GM21447 (cell line): ENCODE data around the gene C19orf25.
"Not testable (repeated sequence)": the region's sequence is repeated elsewhere in the genome, so short reads cannot be mapped to it uniquely, and the experiment has no call there.

Source experiments
- ATAC-seq: cut with Tn5 transposase; IDR thresholded peaks from one replicate; pipeline ENCODE4 v1.9.1; 2021; ENCODE audit not compliant: unreplicated experiment

C19orf25 gene

GRCh38 chr19:1449467-1450442, 29.3 kb downstream of the C19orf25 start, which contains the start of gene APC2:
TSS of gene APC2 (plus strand) at chr19:1450121. CDS start at chr19:1453002, 2,881 bp downstream.
- no peak for ATAC-seq

GRCh38 chr19:1447944-1448343, 31.1 kb downstream of the C19orf25 start:
- no peak for ATAC-seq

- ATAC-seq: no peak
Measured at GRCh38 chr19:1447504-1447903, 31.5 kb downstream of the C19orf25 start.

GRCh38 chr19:1446713-1447481, 32.1 kb downstream of the C19orf25 start:
- no peak for ATAC-seq

DNA sequence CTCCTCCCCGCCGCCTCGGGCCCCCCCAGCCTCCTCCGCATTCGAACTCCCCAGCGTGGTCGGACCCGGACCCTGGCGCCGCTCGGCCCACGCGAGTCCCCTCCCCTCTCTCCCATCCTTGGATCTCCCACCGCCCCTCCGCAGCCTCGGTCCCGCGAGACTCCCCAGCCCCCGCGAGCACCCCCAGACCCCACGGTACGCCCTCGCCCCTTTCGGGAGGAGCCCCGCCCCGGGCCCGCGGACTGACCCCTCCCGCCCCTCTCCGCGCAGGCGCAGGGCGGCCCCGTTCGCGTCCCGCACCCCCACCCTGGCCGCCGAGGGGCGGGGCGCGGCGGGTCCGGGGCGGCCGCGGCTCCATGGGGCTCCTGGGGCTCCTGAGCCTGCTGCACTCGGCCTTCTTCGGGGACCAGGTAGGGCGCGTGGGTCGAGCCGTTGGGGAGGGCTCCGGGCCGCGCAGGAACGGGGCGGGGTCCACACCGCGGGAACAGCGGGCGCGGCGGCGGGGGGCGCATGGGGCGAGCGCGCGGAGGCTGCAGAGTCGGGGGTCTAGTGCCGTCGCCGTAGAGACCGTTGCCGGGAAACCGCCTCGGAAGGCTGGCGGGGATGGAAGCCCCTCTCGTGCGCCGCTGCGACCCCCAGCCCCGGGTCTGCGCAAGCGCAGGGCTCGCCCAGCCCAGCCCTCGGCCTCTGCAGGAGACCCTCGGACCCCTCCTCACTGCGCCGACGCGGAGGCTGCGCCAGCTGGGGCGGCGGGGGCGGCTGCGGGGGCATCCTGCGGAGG, 32.9 kb downstream of the C19orf25 start:
- ATAC-seq: no peak

- ATAC-seq: no peak
Measured at GRCh38 chr19:1445185-1445931, 33.7 kb downstream of the C19orf25 start.

DNA sequence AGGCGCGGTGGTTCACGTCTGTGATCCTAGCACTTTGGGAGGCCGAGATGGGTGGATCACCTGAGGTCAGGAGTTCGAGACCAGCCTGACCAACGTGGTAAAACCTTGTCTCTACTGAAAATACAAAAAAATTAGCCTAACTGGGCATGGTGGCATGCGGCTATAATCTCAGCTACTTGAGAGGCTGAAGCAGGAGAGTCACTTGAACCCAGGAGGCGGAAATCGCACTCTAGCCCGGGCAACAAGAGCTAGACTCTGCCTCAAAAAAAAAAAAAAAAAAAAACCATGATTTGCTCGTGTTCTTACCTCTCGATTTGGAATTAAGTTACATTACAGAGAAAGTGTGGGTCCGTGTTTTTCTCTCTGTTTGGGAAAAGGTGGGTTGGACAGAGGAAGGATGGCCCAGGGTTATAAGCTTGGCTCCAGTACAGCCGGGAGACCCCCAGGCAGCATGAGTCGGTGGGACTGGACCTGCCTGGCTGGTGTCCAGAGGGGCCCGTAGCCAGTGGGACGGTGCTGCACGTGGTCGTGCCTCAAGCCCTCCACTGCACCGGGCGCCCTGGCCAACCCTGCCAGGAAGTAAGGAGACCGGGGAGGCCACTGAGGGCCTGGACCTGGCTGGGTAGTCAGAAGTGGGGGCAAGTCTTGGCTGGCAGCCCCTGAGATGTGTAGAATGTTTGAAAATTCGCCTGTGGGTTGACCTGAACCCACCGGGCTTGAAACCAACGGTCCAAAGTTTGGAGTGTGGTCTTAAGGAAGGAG, 37.2 kb downstream of the C19orf25 start:
- no peak for ATAC-seq

- no peak for ATAC-seq
Measured at GRCh38 chr19:1441022-1441426, 38.0 kb downstream of the C19orf25 start.

DNA sequence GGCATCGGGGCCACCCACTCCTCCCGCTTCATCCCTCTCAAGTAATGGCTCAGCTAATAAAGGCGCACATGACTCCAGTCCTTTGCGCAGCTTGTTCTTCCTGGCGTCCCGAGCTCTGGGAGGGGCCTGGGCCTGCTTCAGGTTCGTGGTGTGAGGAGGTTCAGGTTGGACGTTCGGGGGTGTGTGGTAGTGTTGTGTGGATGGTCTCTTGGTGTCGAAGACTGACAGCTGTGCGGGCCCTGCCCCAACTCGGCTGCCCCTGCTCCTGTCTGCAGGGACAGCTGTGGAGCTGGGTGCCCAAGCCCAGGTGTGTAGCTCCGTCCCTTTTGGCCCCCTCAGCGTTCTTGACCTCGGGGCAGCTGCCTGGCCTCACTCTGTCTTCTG, 38.6 kb downstream of the C19orf25 start:
- no peak for ATAC-seq

DNA sequence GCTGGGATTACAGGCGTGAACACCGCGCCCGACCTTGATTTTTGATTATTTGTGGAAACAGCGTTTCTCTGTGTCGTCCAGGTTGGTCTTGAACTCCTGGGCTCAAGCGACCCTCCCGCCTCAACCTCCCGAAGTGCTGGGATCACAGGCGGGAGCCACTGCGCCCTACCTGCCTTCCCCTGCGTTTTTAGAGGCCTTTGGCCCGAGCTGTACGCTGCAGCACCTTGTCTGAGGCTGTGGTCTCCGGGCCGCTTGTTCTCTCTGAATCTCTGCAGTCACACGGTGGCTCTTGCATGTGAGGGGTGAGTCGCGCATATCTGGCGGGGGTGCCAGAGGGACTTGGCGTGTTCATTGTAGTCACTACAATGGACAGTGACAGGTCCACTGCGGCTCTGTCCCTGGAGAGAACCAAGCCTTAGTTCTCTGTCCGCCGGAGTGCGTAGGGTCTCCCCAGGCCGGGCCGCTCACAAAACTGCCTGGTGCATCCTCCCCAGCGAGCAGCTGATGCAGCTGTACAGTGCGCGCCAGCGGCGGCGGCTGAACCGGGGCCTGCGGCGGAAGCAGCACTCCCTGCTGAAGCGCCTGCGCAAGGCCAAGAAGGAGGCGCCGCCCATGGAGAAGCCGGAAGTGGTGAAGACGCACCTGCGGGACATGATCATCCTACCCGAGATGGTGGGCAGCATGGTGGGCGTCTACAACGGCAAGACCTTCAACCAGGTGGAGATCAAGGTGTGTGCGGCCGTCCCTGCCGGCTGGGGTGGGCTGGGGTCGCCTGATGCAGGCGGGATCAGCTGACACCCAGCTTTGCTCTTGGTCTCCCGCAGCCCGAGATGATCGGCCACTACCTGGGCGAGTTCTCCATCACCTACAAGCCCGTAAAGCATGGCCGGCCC, 39.2 kb downstream of the C19orf25 start:
- ATAC-seq: not testable (repeated sequence)

GRCh38 chr19:1438933-1439354, 40.1 kb downstream of the C19orf25 start:
- ATAC-seq: no peak

DNA sequence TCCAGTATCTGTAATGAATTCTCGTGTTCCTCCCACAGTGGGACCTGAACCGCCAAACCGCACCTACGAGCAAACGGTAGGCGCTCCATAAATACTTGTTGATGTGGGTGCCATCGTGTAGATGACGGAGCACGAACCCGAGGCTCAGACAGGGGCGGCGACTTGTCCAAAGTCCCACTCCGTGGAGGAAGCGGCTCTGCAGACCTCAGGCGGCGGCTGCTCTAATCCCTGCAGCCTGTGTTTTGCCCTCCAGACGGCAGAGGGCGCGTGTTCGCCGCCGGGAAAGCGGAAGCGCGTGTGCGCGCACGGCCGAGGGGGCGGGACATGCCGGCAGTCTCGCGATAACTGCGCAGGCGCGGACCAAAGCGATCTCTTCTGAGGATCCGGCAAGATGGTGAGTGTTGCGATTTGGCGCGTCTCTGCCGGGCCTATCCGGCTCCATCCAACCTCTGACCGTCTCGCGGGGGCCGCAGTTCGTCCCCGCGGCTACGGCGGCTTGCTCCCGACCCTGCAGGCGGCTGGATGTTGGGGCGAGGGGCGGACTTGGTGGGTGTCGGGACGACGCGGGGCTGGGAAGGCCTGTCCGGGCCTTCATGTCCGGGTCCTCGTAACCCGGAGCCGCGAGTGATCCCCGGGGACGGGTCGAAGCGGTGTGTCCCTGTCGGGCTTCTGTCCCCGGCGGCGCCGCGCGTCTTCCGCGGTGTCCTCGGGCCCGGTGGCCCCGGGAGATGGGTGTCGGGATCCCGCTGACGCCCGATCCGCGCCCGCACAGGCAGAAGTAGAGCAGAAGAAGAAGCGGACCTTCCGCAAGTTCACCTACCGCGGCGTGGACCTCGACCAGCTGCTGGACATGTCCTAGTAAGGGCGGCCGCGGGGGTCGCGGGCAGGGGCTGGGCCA, 40.7 kb downstream of the C19orf25 start, which contains the start of gene RPS15:
RPS15 (plus strand) TSS at position 362 of the 898 bp plus-strand sequence; CDS start at position 392, 30 bp downstream.
- ATAC-seq: peak; percentile 78

DNA sequence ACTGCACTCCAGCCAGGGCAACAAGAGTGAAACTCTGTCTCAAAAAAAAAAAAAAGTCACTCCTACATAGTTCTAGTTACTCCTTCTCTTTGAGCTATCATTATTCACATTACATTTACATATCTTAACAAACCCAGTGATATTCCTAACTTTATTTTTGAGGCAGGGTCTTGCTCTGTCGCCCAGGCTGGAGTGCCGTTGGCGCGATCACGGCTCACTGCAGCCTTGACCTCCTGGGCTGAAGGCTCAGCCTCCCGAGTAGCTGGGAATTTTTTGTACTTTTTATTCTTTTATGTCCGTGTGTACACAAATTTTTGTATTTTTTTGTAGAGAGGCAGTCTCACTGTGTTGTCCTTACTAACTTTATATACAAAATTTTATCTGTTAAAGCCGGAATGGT, 41.4 kb downstream of the C19orf25 start:
- ATAC-seq: no peak

- ATAC-seq: no peak
Measured at GRCh38 chr19:1435378-1435989, 43.5 kb downstream of the C19orf25 start.

DNA sequence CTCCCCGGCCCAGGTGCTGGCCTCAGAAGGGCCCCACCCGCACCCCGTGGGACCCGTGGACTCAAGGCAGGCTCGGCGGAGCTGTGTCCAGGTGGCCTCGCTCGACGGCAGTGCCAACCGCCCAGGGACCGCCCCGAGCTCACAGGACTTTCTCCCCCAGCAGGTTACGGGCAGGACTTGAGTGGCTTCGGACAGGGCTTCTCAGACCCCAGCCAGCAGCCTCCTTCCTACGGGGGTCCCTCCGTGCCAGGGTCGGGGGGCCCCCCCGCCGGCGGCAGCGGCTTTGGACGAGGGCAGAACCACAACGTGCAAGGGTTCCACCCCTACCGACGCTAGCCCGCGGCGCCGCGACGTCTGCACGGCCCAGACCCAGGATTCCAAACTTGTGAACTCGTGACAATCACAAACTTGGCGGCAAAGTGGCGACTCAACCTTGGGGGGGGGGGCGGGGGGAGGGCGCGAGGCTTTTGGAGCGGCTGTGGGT, 44.4 kb downstream of the C19orf25 start:
- ATAC-seq: no peak

GRCh38 chr19:1434040-1434366, 45.0 kb downstream of the C19orf25 start:
- no peak for ATAC-seq
